ENCODE data around the gene FFAR3.

The FFAR3 gene

DNA sequence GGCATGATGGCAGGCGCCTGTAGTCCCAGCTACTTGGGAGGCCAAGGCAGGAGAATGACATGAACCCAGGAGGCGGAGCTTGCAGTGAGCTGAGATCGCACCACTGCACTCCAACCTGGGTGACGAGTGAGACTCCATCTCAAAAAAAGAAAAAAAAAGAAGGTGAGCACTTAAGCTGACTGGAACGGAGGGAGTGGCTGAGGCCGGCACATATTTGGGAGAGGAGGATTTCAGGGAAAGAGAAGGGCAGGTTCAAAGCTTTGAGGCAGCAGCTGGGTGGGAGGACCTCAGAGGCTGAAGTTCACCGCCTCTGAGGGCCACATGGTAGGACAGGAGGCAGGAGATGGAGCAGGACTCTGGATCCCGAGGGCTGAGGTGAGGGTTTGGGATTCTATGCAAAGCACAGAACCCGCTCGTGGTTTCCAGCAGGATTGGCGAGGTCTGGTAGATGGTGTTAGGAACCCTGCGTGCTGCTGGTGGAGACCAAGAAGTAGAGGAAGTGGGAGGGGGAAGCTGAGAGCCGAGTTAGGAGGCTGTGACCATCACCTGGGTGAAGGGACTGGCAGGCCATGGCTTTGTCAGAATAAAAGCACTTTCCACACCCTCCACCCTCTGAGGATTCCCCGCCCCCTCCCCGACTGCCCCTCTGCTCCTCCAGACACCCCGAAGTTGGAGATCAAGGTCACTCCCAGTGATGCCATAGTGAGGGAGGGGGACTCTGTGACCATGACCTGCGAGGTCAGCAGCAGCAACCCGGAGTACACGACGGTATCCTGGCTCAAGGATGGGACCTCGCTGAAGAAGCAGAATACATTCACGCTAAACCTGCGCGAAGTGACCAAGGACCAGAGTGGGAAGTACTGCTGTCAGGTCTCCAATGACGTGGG lies 20.9 kb upstream of the FFAR3 start:
- no peak overlapping the region for H3K4ac ChIP-seq (ENCODE audit: low read depth in 1 of 2, low read length in 2 of 2)
- no peak overlapping the region for H3K23ac ChIP-seq (ENCODE audit: low read length in 2 of 2)
- H3K14ac ChIP-seq (ENCODE audit: low read length in 2 of 2): no peak overlapping the region
- H3K4me1 ChIP-seq (ENCODE audit: control insufficient read depth, insufficient read depth, low read depth, low read length): no peaks in the 10 kb centered on the region
- no peak overlapping the region for H2AK5ac ChIP-seq (ENCODE audit: low read length, severe bottlenecking)
- no peak overlapping the region for H3K4me3 ChIP-seq (ENCODE audit: insufficient read depth in 1 of 2, low read depth in 1 of 2, low read length in 2 of 2)
- H3K27me3 ChIP-seq (ENCODE audit: control insufficient read depth in 1 of 2, insufficient read depth in 1 of 2, low read length in 2 of 2): peaks cover 0 to 41% of the 10 kb centered on the region in 2 experiments
- H2BK12ac ChIP-seq (ENCODE audit: low read length in 2 of 2): no peak overlapping the region
- no peak overlapping the region for H3K9ac ChIP-seq (ENCODE audit: low read length)
- no peak overlapping the region for H4K8ac ChIP-seq (ENCODE audit: low read length)
- WGBS: 85% methylated on average over 23 of the region's 25 CpGs
- no peak overlapping the region for H2BK15ac ChIP-seq (ENCODE audit: low read depth, poor library complexity, severe bottlenecking)
- H2AFZ ChIP-seq (ENCODE audit: low read depth, low read length): no peak overlapping the region
- H2BK120ac ChIP-seq (ENCODE audit: low read depth, low read length): no peak overlapping the region
- H2BK5ac ChIP-seq (ENCODE audit: low read depth, low read length, poor library complexity, severe bottlenecking): no peak overlapping the region
- no peak overlapping the region for H3K27ac ChIP-seq (ENCODE audit: low read length, poor library complexity, severe bottlenecking)
- no peaks in the 10 kb centered on the region for H3K36me3 ChIP-seq (ENCODE audit: control insufficient read depth in 1 of 2, insufficient read depth in 2 of 2, low read depth in 1 of 2, low read length in 2 of 2)
- no peak overlapping the region for H3K18ac ChIP-seq (ENCODE audit: low read depth in 1 of 2, low read length in 2 of 2)
- no peak overlapping the region for H4K91ac ChIP-seq (ENCODE audit: low read length)
- H3K4me2 ChIP-seq (ENCODE audit: low read length, poor library complexity, severe bottlenecking): no peak overlapping the region
- no peak for DNase-seq
- H3K9me3 ChIP-seq (ENCODE audit: control insufficient read depth, low read length): no peaks in the 10 kb centered on the region
- no peaks in the 10 kb centered on the region for H3K79me1 ChIP-seq (replicated peaks; ENCODE audit: low read length, poor library complexity, severe bottlenecking)

DNA sequence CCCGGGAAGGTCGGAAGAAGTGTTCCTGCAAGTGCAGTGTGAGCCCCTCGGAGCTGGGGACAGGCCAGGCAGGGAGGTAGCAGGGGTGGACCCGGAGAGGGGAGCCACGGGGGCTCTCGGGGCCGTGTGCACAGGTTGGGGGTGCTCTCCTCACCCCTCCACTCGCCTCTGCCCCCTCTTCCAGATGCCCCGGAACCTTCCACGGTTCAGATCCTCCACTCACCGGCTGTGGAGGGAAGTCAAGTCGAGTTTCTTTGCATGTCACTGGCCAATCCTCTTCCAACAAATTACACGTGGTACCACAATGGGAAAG lies 20.3 kb upstream of the FFAR3 start:
- Histone ChIP-seq H2BK15ac (ENCODE audit: low read depth, poor library complexity, severe bottlenecking) (no peak overlapping the region), H2BK120ac (ENCODE audit: low read depth, low read length) (no peak overlapping the region), H3K27me3 (ENCODE audit: control insufficient read depth in 1 of 2, insufficient read depth in 1 of 2, low read length in 2 of 2) (peaks cover 0 to 38% of the 10 kb centered on the region in 2 experiments), H2AFZ (ENCODE audit: low read depth, low read length) (no peak overlapping the region), H2BK5ac (ENCODE audit: low read depth, low read length, poor library complexity, severe bottlenecking) (no peak overlapping the region), H3K27ac (ENCODE audit: low read length, poor library complexity, severe bottlenecking) (no peak overlapping the region), H3K4me1 (ENCODE audit: control insufficient read depth, insufficient read depth, low read depth, low read length) (no peaks in the 10 kb centered on the region), H3K14ac (ENCODE audit: low read length in 2 of 2) (no peak overlapping the region), H2AK5ac (ENCODE audit: low read length, severe bottlenecking) (no peak overlapping the region), H3K9ac (ENCODE audit: low read length) (no peak overlapping the region), H3K18ac (ENCODE audit: low read depth in 1 of 2, low read length in 2 of 2) (no peak overlapping the region), H3K4me3 (ENCODE audit: insufficient read depth in 1 of 2, low read depth in 1 of 2, low read length in 2 of 2) (no peak overlapping the region), H4K8ac (ENCODE audit: low read length) (no peak overlapping the region), H4K91ac (ENCODE audit: low read length) (no peak overlapping the region), H3K79me1 (replicated peaks; ENCODE audit: low read length, poor library complexity, severe bottlenecking) (no peaks in the 10 kb centered on the region), H3K4ac (ENCODE audit: low read depth in 1 of 2, low read length in 2 of 2) (no peak overlapping the region), H3K4me2 (ENCODE audit: low read length, poor library complexity, severe bottlenecking) (no peak overlapping the region), H3K9me3 (ENCODE audit: control insufficient read depth, low read length) (no peaks in the 10 kb centered on the region), H3K23ac (ENCODE audit: low read length in 2 of 2) (no peak overlapping the region), H3K36me3 (ENCODE audit: control insufficient read depth in 1 of 2, insufficient read depth in 2 of 2, low read depth in 1 of 2, low read length in 2 of 2) (no peaks in the 10 kb centered on the region), H2BK12ac (ENCODE audit: low read length in 2 of 2) (no peak overlapping the region)
- 84% methylated on average over 12 of the region's 13 CpGs for WGBS
- no peak for DNase-seq

DNA sequence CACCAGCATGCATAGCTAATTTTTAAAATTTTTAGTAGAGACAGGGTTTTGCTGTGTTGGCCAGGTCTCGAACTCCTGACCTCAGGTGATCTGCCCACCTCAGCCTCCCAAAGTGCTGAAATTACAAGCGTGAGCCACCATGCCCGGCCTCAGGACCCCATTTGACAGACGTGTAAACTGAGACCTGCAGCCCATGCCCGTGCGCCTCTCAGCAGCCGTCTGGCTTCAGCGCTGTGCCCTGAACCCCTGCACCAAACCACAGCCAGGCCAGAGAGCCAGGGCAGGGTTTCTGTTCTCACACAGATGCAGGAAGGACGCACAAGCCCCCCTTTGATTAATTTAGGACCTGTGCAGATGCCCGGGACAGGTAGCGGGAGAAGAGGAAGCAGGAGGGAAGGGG lies 17.8 kb upstream of the FFAR3 start:
- H2BK12ac ChIP-seq (ENCODE audit: low read length in 2 of 2): no peak overlapping the region
- no peak overlapping the region for H2BK5ac ChIP-seq (ENCODE audit: low read depth, low read length, poor library complexity, severe bottlenecking)
- no peak overlapping the region for H2BK15ac ChIP-seq (ENCODE audit: low read depth, poor library complexity, severe bottlenecking)
- no peak overlapping the region for H3K27ac ChIP-seq (ENCODE audit: low read length, poor library complexity, severe bottlenecking)
- H2BK120ac ChIP-seq (ENCODE audit: low read depth, low read length): no peak overlapping the region
- H3K27me3 ChIP-seq (ENCODE audit: control insufficient read depth in 1 of 2, insufficient read depth in 1 of 2, low read length in 2 of 2): peaks cover 0 to 41% of the 10 kb centered on the region in 2 experiments
- no peak overlapping the region for H3K14ac ChIP-seq (ENCODE audit: low read length in 2 of 2)
- H3K4me2 ChIP-seq (ENCODE audit: low read length, poor library complexity, severe bottlenecking): no peak overlapping the region
- no peak overlapping the region for H4K8ac ChIP-seq (ENCODE audit: low read length)
- H3K23ac ChIP-seq (ENCODE audit: low read length in 2 of 2): no peak overlapping the region
- H3K36me3 ChIP-seq (ENCODE audit: control insufficient read depth in 1 of 2, insufficient read depth in 2 of 2, low read depth in 1 of 2, low read length in 2 of 2): no peaks in the 10 kb centered on the region
- no peak overlapping the region for H2AK5ac ChIP-seq (ENCODE audit: low read length, severe bottlenecking)
- H3K4ac ChIP-seq (ENCODE audit: low read depth in 1 of 2, low read length in 2 of 2): no peak overlapping the region
- H3K79me1 ChIP-seq (replicated peaks; ENCODE audit: low read length, poor library complexity, severe bottlenecking): no peaks in the 10 kb centered on the region
- H3K9ac ChIP-seq (ENCODE audit: low read length): no peak overlapping the region
- no peak overlapping the region for H2AFZ ChIP-seq (ENCODE audit: low read depth, low read length)
- DNase-seq: no peak
- H3K4me1 ChIP-seq (ENCODE audit: control insufficient read depth, insufficient read depth, low read depth, low read length): no peaks in the 10 kb centered on the region
- no peak overlapping the region for H4K91ac ChIP-seq (ENCODE audit: low read length)
- 89% methylated on average over 11 of the region's 11 CpGs for WGBS
- no peak overlapping the region for H3K4me3 ChIP-seq (ENCODE audit: insufficient read depth in 1 of 2, low read depth in 1 of 2, low read length in 2 of 2)
- H3K18ac ChIP-seq (ENCODE audit: low read depth in 1 of 2, low read length in 2 of 2): no peak overlapping the region
- H3K9me3 ChIP-seq (ENCODE audit: control insufficient read depth, low read length): no peaks in the 10 kb centered on the region

DNA sequence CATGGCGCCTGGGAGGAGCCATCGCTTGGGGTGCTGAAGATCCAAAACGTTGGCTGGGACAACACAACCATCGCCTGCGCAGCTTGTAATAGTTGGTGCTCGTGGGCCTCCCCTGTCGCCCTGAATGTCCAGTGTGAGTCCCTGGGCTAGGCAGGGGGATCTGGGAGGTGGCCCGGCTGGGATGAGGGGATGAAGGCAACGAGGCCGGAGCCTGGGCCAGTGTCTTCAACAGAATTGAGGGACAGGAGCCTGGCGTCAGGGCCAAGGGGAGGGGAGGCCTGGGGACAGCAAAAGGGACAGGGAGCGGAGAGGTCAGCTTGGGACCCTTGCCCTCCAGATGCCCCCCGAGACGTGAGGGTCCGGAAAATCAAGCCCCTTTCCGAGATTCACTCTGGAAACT lies 17.3 kb upstream of the FFAR3 start:
- WGBS: 71% methylated on average over 16 of the region's 16 CpGs
- no peak overlapping the region for H3K4me3 ChIP-seq (ENCODE audit: insufficient read depth in 1 of 2, low read depth in 1 of 2, low read length in 2 of 2)
- H3K23ac ChIP-seq (ENCODE audit: low read length in 2 of 2): no peak overlapping the region
- no peaks in the 10 kb centered on the region for H3K36me3 ChIP-seq (ENCODE audit: control insufficient read depth in 1 of 2, insufficient read depth in 2 of 2, low read depth in 1 of 2, low read length in 2 of 2)
- no peak overlapping the region for H3K18ac ChIP-seq (ENCODE audit: low read depth in 1 of 2, low read length in 2 of 2)
- H2BK12ac ChIP-seq (ENCODE audit: low read length in 2 of 2): no peak overlapping the region
- no peak overlapping the region for H2BK5ac ChIP-seq (ENCODE audit: low read depth, low read length, poor library complexity, severe bottlenecking)
- no peaks in the 10 kb centered on the region for H3K9me3 ChIP-seq (ENCODE audit: control insufficient read depth, low read length)
- H4K8ac ChIP-seq (ENCODE audit: low read length): no peak overlapping the region
- no peak overlapping the region for H3K4me2 ChIP-seq (ENCODE audit: low read length, poor library complexity, severe bottlenecking)
- no peak overlapping the region for H3K9ac ChIP-seq (ENCODE audit: low read length)
- H3K27ac ChIP-seq (ENCODE audit: low read length, poor library complexity, severe bottlenecking): no peak overlapping the region
- no peak overlapping the region for H4K91ac ChIP-seq (ENCODE audit: low read length)
- H2AK5ac ChIP-seq (ENCODE audit: low read length, severe bottlenecking): no peak overlapping the region
- no peak overlapping the region for H2BK120ac ChIP-seq (ENCODE audit: low read depth, low read length)
- peaks cover 0 to 47% of the 10 kb centered on the region in 2 experiments for H3K27me3 ChIP-seq (ENCODE audit: control insufficient read depth in 1 of 2, insufficient read depth in 1 of 2, low read length in 2 of 2)
- no peaks in the 10 kb centered on the region for H3K4me1 ChIP-seq (ENCODE audit: control insufficient read depth, insufficient read depth, low read depth, low read length)
- no peak for DNase-seq
- no peak overlapping the region for H2BK15ac ChIP-seq (ENCODE audit: low read depth, poor library complexity, severe bottlenecking)
- no peak overlapping the region for H3K14ac ChIP-seq (ENCODE audit: low read length in 2 of 2)
- no peak overlapping the region for H2AFZ ChIP-seq (ENCODE audit: low read depth, low read length)
- H3K79me1 ChIP-seq (replicated peaks; ENCODE audit: low read length, poor library complexity, severe bottlenecking): no peaks in the 10 kb centered on the region
- H3K4ac ChIP-seq (ENCODE audit: low read depth in 1 of 2, low read length in 2 of 2): no peak overlapping the region

Measured in mesenchymal stem cell (in vitro differentiated cells and primary cell).